ENCODE measurements around the gene ANKRD11.

The ANKRD11 gene

DNA sequence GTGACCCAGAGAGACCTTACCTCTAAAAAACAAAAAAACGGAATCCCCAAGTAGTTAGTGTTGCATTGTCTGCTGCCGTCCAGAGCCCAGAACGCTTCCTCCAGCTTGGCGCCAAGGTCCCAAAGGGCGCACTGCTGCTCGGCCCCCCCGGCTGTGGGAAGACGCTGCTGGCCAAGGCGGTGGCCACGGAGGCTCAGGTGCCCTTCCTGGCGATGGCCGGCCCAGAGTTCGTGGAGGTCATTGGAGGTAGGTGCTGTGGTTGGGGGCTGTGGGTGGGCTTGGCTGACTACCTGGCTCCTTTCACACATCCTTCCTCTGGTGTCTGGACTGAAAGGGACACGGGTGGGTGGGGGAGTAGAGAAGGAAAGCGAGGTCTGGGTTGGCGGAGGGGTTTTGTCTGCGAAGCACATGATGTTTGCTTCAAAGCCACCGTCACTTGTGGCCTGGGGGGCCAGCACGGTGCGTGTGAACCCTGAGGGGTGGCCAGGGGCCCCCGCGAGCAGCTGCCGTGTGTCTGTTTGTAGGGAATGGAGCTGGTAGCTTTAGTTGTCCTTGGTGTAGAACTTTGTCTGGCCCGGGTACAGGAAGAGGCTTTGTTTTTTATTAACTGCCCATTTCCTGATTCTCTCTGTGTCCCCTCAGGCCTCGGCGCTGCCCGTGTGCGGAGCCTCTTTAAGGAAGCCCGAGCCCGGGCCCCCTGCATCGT is 41.6 kb upstream of the ANKRD11 start:
- Histone ChIP-seq H2AFZ (ENCODE audit: low read depth, low read length, severe bottlenecking) (no peak overlapping the region), H3K4me2 (ENCODE audit: low read depth, low read length, poor library complexity, severe bottlenecking) (no peak overlapping the region), H3K9ac (ENCODE audit: low read length) (no peak overlapping the region), H3K4me3 (ENCODE audit: insufficient read depth, low read length, poor library complexity, severe bottlenecking) (no peak overlapping the region), H3K9me3 (ENCODE audit: insufficient read depth, low read length) (no peaks in the 10 kb centered on the region), H3K27me3 (ENCODE audit: low read length) (no peaks in the 10 kb centered on the region), H3K36me3 (ENCODE audit: low read length) (no peaks in the 10 kb centered on the region; the same call in 1 of the 2 replicates), H3K79me2 (ENCODE audit: insufficient read depth, low read length) (no peaks in the 10 kb centered on the region), H3F3A (ENCODE audit: insufficient read depth) (no peaks in the 10 kb centered on the region), H4K20me1 (ENCODE audit: low read depth, low read length) (no peaks in the 10 kb centered on the region), H3K9me2 (replicated peaks; ENCODE audit: insufficient read depth, low read length) (no peaks in the 10 kb centered on the region), H3K27ac (ENCODE audit: low read depth, low read length) (no peak overlapping the region)
- TF ChIP-seq, protein P1, sequence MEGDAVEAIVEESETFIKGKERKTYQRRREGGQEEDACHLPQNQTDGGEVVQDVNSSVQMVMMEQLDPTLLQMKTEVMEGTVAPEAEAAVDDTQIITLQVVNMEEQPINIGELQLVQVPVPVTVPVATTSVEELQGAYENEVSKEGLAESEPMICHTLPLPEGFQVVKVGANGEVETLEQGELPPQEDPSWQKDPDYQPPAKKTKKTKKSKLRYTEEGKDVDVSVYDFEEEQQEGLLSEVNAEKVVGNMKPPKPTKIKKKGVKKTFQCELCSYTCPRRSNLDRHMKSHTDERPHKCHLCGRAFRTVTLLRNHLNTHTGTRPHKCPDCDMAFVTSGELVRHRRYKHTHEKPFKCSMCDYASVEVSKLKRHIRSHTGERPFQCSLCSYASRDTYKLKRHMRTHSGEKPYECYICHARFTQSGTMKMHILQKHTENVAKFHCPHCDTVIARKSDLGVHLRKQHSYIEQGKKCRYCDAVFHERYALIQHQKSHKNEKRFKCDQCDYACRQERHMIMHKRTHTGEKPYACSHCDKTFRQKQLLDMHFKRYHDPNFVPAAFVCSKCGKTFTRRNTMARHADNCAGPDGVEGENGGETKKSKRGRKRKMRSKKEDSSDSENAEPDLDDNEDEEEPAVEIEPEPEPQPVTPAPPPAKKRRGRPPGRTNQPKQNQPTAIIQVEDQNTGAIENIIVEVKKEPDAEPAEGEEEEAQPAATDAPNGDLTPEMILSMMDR (IDR thresholded peaks at IDR 0.05; ENCODE audit: insufficient read depth, low read length, poor library complexity, severe bottlenecking) = no peak
- TF ChIP-seq EZH2phosphoT487 (conservative IDR thresholded peaks at IDR 0.05; ENCODE audit: low read length) = no peak

DNA sequence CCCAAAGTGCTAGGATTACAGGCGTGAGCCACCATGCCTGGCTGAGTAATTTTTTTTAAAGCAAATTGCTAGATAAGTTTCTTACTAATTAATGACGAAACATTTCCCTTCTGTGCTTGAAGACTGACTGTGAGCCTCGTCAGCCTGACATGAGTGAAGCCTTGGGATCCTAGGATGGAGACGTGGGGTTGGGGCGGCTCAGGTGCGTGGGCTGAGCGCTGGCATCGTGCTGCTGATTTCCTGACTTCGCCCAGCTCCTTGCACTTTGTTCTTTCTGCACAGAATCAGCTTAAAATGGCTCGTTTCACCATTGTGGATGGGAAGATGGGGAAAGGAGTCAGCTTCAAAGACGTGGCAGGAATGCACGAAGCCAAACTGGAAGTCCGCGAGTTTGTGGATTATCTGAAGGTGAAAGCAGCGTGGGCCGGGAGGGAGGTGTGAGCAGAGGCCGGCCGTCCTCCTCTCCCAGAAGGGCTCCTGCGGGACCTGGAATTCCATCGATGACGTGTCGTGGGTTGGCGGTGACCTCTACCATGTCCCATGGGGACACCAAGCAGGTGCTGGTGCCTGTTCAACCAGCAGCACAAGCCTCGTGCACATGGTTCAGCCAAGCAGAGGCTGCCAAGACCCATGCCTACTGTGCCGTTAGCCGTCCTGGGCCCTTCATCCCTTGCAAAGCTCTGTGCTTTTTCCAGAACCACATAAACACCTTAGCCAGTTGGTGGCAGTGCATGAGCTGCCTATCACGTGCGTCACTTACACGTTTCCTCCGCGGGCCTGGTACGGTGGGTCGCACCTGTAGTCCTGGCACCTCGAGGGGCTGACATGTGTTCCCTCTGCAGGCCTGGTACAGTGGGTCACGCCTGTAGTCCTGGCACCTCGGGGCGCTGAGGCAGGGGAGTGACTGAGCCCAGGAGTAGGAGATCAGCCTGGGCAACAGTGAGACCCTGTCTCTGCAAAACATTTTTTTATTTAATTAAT is 40.3 kb upstream of the ANKRD11 start:
- Histone ChIP-seq H3K36me3 (ENCODE audit: low read length) (no peaks in the 10 kb centered on the region; the same call in 1 of the 2 replicates), H3K27me3 (ENCODE audit: low read length) (no peaks in the 10 kb centered on the region), H3K9me3 (ENCODE audit: insufficient read depth, low read length) (no peaks in the 10 kb centered on the region), H3K4me2 (ENCODE audit: low read depth, low read length, poor library complexity, severe bottlenecking) (no peak overlapping the region), H3K9ac (ENCODE audit: low read length) (no peak overlapping the region), H2AFZ (ENCODE audit: low read depth, low read length, severe bottlenecking) (no peak overlapping the region), H3F3A (ENCODE audit: insufficient read depth) (no peaks in the 10 kb centered on the region), H3K79me2 (ENCODE audit: insufficient read depth, low read length) (no peaks in the 10 kb centered on the region), H3K4me3 (ENCODE audit: insufficient read depth, low read length, poor library complexity, severe bottlenecking) (no peak overlapping the region), H4K20me1 (ENCODE audit: low read depth, low read length) (no peaks in the 10 kb centered on the region), H3K9me2 (replicated peaks; ENCODE audit: insufficient read depth, low read length) (no peaks in the 10 kb centered on the region), H3K27ac (ENCODE audit: low read depth, low read length) (no peak overlapping the region)
- TF ChIP-seq EZH2phosphoT487 (conservative IDR thresholded peaks at IDR 0.05; ENCODE audit: low read length) = no peak
- TF ChIP-seq, protein P1 (IDR thresholded peaks at IDR 0.05; ENCODE audit: insufficient read depth, low read length, poor library complexity, severe bottlenecking) = no peak

DNA sequence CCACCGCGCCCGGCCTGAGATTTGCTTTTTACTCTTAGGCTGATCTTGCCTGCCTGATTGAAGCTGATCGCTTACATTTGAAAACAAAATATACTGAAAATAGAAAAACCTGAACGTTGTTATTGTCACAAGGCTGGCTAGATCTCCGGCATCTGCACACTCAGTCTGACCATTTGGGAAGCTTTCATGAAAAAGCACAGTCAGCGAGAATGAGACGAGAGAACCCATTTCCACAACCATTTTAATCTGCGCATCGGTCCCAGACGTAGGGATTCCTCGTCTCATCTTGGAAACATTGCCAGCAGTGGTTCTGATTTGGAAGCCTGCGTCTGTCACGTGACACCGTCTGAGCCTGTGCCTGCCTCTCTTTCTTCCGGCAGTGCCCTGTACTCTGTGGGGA is 38.7 kb upstream of the ANKRD11 start:
- H3K27me3 ChIP-seq (ENCODE audit: low read length) = no peaks in the 10 kb centered on the region
- no peaks in the 10 kb centered on the region for H3F3A ChIP-seq (ENCODE audit: insufficient read depth)
- TF ChIP-seq, protein P1 (IDR thresholded peaks at IDR 0.05; ENCODE audit: insufficient read depth, low read length, poor library complexity, severe bottlenecking) = no peak
- TF ChIP-seq EZH2phosphoT487 (conservative IDR thresholded peaks at IDR 0.05; ENCODE audit: low read length) = no peak
- H3K4me3 ChIP-seq (ENCODE audit: insufficient read depth, low read length, poor library complexity, severe bottlenecking) = no peak overlapping the region
- no peaks in the 10 kb centered on the region for H4K20me1 ChIP-seq (ENCODE audit: low read depth, low read length)
- H3K9me2 ChIP-seq (replicated peaks; ENCODE audit: insufficient read depth, low read length) = no peaks in the 10 kb centered on the region
- H3K27ac ChIP-seq (ENCODE audit: low read depth, low read length) = no peak overlapping the region
- no peak overlapping the region for H2AFZ ChIP-seq (ENCODE audit: low read depth, low read length, severe bottlenecking)
- no peak overlapping the region for H3K9ac ChIP-seq (ENCODE audit: low read length)
- H3K9me3 ChIP-seq (ENCODE audit: insufficient read depth, low read length) = no peaks in the 10 kb centered on the region
- H3K79me2 ChIP-seq (ENCODE audit: insufficient read depth, low read length) = no peaks in the 10 kb centered on the region
- H3K4me2 ChIP-seq (ENCODE audit: low read depth, low read length, poor library complexity, severe bottlenecking) = no peak overlapping the region
- no peaks in the 10 kb centered on the region; the same call in 1 of the 2 replicates for H3K36me3 ChIP-seq (ENCODE audit: low read length)

Measured in SU-DHL-6 (cell line).